ENCODE results near the gene TEX36.

Gene TEX36

DNA sequence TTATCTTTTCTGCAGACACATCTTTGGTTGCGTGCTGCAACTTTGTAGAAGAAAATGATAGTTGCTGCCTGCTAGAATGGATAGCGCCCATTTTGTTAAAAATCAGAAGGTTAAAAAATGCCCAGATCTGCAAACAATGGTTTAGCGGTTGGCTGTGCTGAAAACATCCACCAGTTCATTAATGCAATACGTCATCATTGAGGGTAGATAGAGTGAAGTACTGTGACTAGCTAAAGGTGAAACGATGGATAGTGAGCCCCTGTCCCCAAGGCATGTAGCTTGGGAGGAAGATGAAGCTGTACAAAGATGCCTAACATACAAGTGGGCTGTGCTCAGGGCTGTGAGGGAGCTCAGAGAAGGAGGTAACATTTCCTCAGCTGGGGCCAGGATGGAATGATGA lies 48.4 kb downstream of the TEX36 start:
- no peak overlapping the region for H3K18ac ChIP-seq (ENCODE audit: low read length)
- no peak overlapping the region for H3K23ac ChIP-seq (ENCODE audit: low read depth, low read length, poor library complexity)
- H2BK5ac ChIP-seq (ENCODE audit: low read length) = no peak overlapping the region
- no peak overlapping the region for H3K9ac ChIP-seq (ENCODE audit: low read depth, low read length, poor library complexity)
- H3K4me2 ChIP-seq (ENCODE audit: insufficient read depth, low read length, poor library complexity, severe bottlenecking) = no peak overlapping the region
- no peaks in the 10 kb centered on the region for H3K27me3 ChIP-seq (ENCODE audit: control insufficient read depth in 3 of 3, insufficient read depth in 3 of 3, low read depth in 1 of 3, low read length in 3 of 3)
- H3K4ac ChIP-seq (ENCODE audit: low read length) = no peak overlapping the region
- no peak overlapping the region for H3K27ac ChIP-seq (replicated peaks; ENCODE audit: low read length)
- no peak overlapping the region for H4K91ac ChIP-seq (ENCODE audit: low read depth, low read length, poor library complexity)
- no peaks in the 10 kb centered on the region for H3K36me3 ChIP-seq (replicated peaks in 1 of 2; ENCODE audit: control insufficient read depth in 2 of 2, insufficient read depth in 2 of 2, low read length in 2 of 2)
- DNase-seq (ENCODE audit: low spot score) = no peak
- no peak overlapping the region for H4K8ac ChIP-seq (ENCODE audit: low read depth, low read length)
- H2BK15ac ChIP-seq (ENCODE audit: low read length) = no peak overlapping the region
- H2BK120ac ChIP-seq (ENCODE audit: low read depth, low read length) = no peak overlapping the region
- no peaks in the 10 kb centered on the region for H3K79me1 ChIP-seq (ENCODE audit: low read depth, low read length)
- no peak overlapping the region for H3K4me3 ChIP-seq (ENCODE audit: low read length in 2 of 2)
- no CpG with 5 or more reads among the region's 5 CpGs for WGBS, 2 donors (ENCODE audit: extremely low coverage in 2 of 2, insufficient read length in 2 of 2, insufficient replicate concordance in 1 of 2)
- H2AFZ ChIP-seq (ENCODE audit: low read length) = no peak overlapping the region
- H3K9me3 ChIP-seq (replicated peaks in 1 of 2; ENCODE audit: control insufficient read depth in 2 of 2, insufficient read depth in 1 of 2, low read depth in 1 of 2, low read length in 2 of 2) = no peaks in the 10 kb centered on the region
- H2AK5ac ChIP-seq (ENCODE audit: low read depth, low read length) = no peak overlapping the region
- H3K4me1 ChIP-seq (ENCODE audit: control insufficient read depth in 2 of 2, insufficient read depth in 1 of 2, low read depth in 1 of 2, low read length in 2 of 2) = peaks cover 0 to 4% of the 10 kb centered on the region in 2 donors
- H2BK12ac ChIP-seq (ENCODE audit: low read length) = no peak overlapping the region
- H3K14ac ChIP-seq (ENCODE audit: low read length) = peak overlapping the region; percentile 58

DNA sequence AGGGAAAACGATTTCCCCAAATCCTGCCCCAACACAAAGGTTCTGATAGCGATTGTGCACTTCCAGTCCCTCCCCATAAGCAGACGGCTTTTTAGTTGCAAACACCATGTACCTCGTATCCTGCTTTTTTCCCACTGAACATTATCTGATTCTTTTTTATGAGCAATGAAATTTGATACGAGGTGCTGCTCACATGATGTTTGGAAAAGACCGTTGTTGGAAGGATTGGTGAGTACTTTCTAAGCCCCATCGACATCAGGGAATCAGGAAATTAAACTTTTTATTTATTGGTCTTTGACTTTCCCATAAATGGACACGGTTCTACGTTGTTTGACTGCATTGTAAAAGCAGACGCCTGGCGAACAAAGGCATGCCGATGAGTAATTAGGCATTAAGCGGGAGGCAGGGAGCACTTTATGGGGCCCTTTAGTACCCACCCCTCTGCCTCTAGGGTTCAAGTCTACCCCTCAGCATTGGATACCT lies 49.4 kb downstream of the TEX36 start:
- peaks cover 0 to 4% of the 10 kb centered on the region in 2 donors for H3K4me1 ChIP-seq (ENCODE audit: control insufficient read depth in 2 of 2, insufficient read depth in 1 of 2, low read depth in 1 of 2, low read length in 2 of 2)
- H3K27ac ChIP-seq (replicated peaks; ENCODE audit: low read length) = no peak overlapping the region
- no CpG with 5 or more reads among the region's 13 CpGs for WGBS, 2 donors (ENCODE audit: extremely low coverage in 2 of 2, insufficient read length in 2 of 2, insufficient replicate concordance in 1 of 2)
- H3K18ac ChIP-seq (ENCODE audit: low read length) = no peak overlapping the region
- no peak overlapping the region for H2AFZ ChIP-seq (ENCODE audit: low read length)
- H2AK5ac ChIP-seq (ENCODE audit: low read depth, low read length) = no peak overlapping the region
- H2BK120ac ChIP-seq (ENCODE audit: low read depth, low read length) = no peak overlapping the region
- H2BK12ac ChIP-seq (ENCODE audit: low read length) = no peak overlapping the region
- H3K9me3 ChIP-seq (replicated peaks in 1 of 2; ENCODE audit: control insufficient read depth in 2 of 2, insufficient read depth in 1 of 2, low read depth in 1 of 2, low read length in 2 of 2) = no peaks in the 10 kb centered on the region
- H3K27me3 ChIP-seq (ENCODE audit: control insufficient read depth in 3 of 3, insufficient read depth in 3 of 3, low read depth in 1 of 3, low read length in 3 of 3) = no peaks in the 10 kb centered on the region
- H3K4me2 ChIP-seq (ENCODE audit: insufficient read depth, low read length, poor library complexity, severe bottlenecking) = no peak overlapping the region
- H4K91ac ChIP-seq (ENCODE audit: low read depth, low read length, poor library complexity) = no peak overlapping the region
- H3K79me1 ChIP-seq (ENCODE audit: low read depth, low read length) = no peaks in the 10 kb centered on the region
- no peak overlapping the region for H2BK5ac ChIP-seq (ENCODE audit: low read length)
- no peaks in the 10 kb centered on the region for H3K36me3 ChIP-seq (replicated peaks in 1 of 2; ENCODE audit: control insufficient read depth in 2 of 2, insufficient read depth in 2 of 2, low read length in 2 of 2)
- no peak overlapping the region for H2BK15ac ChIP-seq (ENCODE audit: low read length)
- H4K8ac ChIP-seq (ENCODE audit: low read depth, low read length) = no peak overlapping the region
- H3K14ac ChIP-seq (ENCODE audit: low read length) = no peak overlapping the region
- no peak overlapping the region for H3K23ac ChIP-seq (ENCODE audit: low read depth, low read length, poor library complexity)
- H3K4ac ChIP-seq (ENCODE audit: low read length) = no peak overlapping the region
- no peak overlapping the region for H3K9ac ChIP-seq (ENCODE audit: low read depth, low read length, poor library complexity)
- DNase-seq (ENCODE audit: low spot score) = no peak
- no peak overlapping the region for H3K4me3 ChIP-seq (ENCODE audit: low read length in 2 of 2)

DNA sequence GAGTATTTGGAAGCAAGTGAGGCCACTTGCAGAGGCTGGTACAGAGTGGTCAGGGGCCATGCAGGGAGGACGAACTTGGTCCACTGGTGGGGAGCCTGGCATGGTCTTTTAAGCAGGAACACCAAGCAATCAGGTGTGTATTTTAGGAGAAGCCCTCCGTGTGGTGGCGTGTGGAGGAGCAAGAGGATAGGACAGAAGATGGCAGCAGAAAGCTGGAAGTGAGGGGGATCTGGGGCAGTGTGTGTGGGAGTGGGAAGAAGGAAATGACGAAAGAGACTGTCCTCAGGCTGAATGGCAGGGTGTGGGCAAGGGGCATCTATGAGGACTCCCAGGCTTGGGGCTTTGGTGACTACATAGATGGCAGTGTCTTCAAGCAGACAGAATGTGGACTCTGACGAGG lies 51.2 kb downstream of the TEX36 start:
- Histone ChIP-seq H3K4me1 (ENCODE audit: control insufficient read depth in 2 of 2, insufficient read depth in 1 of 2, low read depth in 1 of 2, low read length in 2 of 2) (peaks cover 0 to 4% of the 10 kb centered on the region in 2 donors), H3K4ac (ENCODE audit: low read length) (no peak overlapping the region), H4K8ac (ENCODE audit: low read depth, low read length) (no peak overlapping the region), H3K9ac (ENCODE audit: low read depth, low read length, poor library complexity) (no peak overlapping the region), H3K23ac (ENCODE audit: low read depth, low read length, poor library complexity) (no peak overlapping the region), H2BK15ac (ENCODE audit: low read length) (no peak overlapping the region), H2AFZ (ENCODE audit: low read length) (no peak overlapping the region), H3K27ac (replicated peaks; ENCODE audit: low read length) (no peak overlapping the region), H3K27me3 (ENCODE audit: control insufficient read depth in 3 of 3, insufficient read depth in 3 of 3, low read depth in 1 of 3, low read length in 3 of 3) (no peaks in the 10 kb centered on the region), H3K36me3 (replicated peaks in 1 of 2; ENCODE audit: control insufficient read depth in 2 of 2, insufficient read depth in 2 of 2, low read length in 2 of 2) (no peaks in the 10 kb centered on the region), H3K79me1 (ENCODE audit: low read depth, low read length) (no peaks in the 10 kb centered on the region), H3K14ac (ENCODE audit: low read length) (no peak overlapping the region), H2BK5ac (ENCODE audit: low read length) (no peak overlapping the region), H2BK12ac (ENCODE audit: low read length) (no peak overlapping the region), H4K91ac (ENCODE audit: low read depth, low read length, poor library complexity) (no peak overlapping the region), H3K4me3 (ENCODE audit: low read length in 2 of 2) (no peak overlapping the region), H2AK5ac (ENCODE audit: low read depth, low read length) (no peak overlapping the region), H2BK120ac (ENCODE audit: low read depth, low read length) (no peak overlapping the region), H3K9me3 (replicated peaks in 1 of 2; ENCODE audit: control insufficient read depth in 2 of 2, insufficient read depth in 1 of 2, low read depth in 1 of 2, low read length in 2 of 2) (no peaks in the 10 kb centered on the region), H3K4me2 (ENCODE audit: insufficient read depth, low read length, poor library complexity, severe bottlenecking) (no peak overlapping the region), H3K18ac (ENCODE audit: low read length) (no peak overlapping the region)
- no peak for DNase-seq (ENCODE audit: low spot score)
- WGBS, 2 donors (ENCODE audit: extremely low coverage in 2 of 2, insufficient read length in 2 of 2, insufficient replicate concordance in 1 of 2) = no CpG with 5 or more reads among the region's 5 CpGs

DNA sequence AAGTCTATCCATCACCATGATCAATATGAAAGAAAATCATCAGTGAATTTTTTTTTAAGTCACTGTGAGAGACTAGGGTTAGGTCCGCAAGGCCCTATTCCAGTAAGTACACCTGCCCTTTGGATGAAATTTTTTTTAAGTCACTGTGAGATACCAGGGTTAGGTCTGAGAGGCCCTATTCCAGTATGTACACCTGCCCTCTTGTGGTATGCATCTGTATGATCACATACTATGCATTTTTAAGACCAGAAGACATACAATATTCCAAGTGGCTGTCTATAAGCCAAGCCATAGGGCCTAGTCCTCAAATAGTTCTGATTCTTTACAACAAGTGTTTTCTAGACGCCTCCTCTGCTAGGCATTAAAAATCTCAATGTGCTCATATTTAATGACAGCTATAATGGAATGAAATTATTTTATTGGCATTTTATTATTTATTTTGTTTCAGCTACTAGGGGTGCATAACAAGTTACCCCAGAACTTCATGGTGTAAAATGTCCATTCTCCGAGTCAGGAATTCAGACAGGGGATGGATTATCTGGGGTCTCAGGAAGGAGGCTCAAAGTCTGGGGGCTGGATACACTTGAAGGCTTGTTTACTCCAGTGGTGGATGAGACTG lies 53.1 kb downstream of the TEX36 start:
- no peak overlapping the region for H3K14ac ChIP-seq (ENCODE audit: low read length)
- H2AK5ac ChIP-seq (ENCODE audit: low read depth, low read length) = no peak overlapping the region
- no peak overlapping the region for H2BK5ac ChIP-seq (ENCODE audit: low read length)
- no peak overlapping the region for H4K8ac ChIP-seq (ENCODE audit: low read depth, low read length)
- H2BK12ac ChIP-seq (ENCODE audit: low read length) = no peak overlapping the region
- WGBS, 2 donors (ENCODE audit: extremely low coverage in 2 of 2, insufficient read length in 2 of 2, insufficient replicate concordance in 1 of 2) = no CpG with 5 or more reads among the region's 3 CpGs
- no peaks in the 10 kb centered on the region for H3K79me1 ChIP-seq (ENCODE audit: low read depth, low read length)
- H3K9ac ChIP-seq (ENCODE audit: low read depth, low read length, poor library complexity) = no peak overlapping the region
- no peaks in the 10 kb centered on the region for H3K27me3 ChIP-seq (ENCODE audit: control insufficient read depth in 3 of 3, insufficient read depth in 3 of 3, low read depth in 1 of 3, low read length in 3 of 3)
- H3K36me3 ChIP-seq (replicated peaks in 1 of 2; ENCODE audit: control insufficient read depth in 2 of 2, insufficient read depth in 2 of 2, low read length in 2 of 2) = no peaks in the 10 kb centered on the region
- no peak overlapping the region for H3K18ac ChIP-seq (ENCODE audit: low read length)
- no peak overlapping the region for H3K4ac ChIP-seq (ENCODE audit: low read length)
- H2BK120ac ChIP-seq (ENCODE audit: low read depth, low read length) = no peak overlapping the region
- H3K4me2 ChIP-seq (ENCODE audit: insufficient read depth, low read length, poor library complexity, severe bottlenecking) = no peak overlapping the region
- DNase-seq (ENCODE audit: low spot score) = no peak
- no peak overlapping the region for H2BK15ac ChIP-seq (ENCODE audit: low read length)
- H4K91ac ChIP-seq (ENCODE audit: low read depth, low read length, poor library complexity) = no peak overlapping the region
- H3K4me1 ChIP-seq (ENCODE audit: control insufficient read depth in 2 of 2, insufficient read depth in 1 of 2, low read depth in 1 of 2, low read length in 2 of 2) = peaks cover 0 to 4% of the 10 kb centered on the region in 2 donors
- no peak overlapping the region for H3K27ac ChIP-seq (replicated peaks; ENCODE audit: low read length)
- H3K4me3 ChIP-seq (ENCODE audit: low read length in 2 of 2) = no peak overlapping the region
- H3K9me3 ChIP-seq (replicated peaks in 1 of 2; ENCODE audit: control insufficient read depth in 2 of 2, insufficient read depth in 1 of 2, low read depth in 1 of 2, low read length in 2 of 2) = no peaks in the 10 kb centered on the region
- no peak overlapping the region for H2AFZ ChIP-seq (ENCODE audit: low read length)
- H3K23ac ChIP-seq (ENCODE audit: low read depth, low read length, poor library complexity) = no peak overlapping the region

All from neuronal stem cell (in vitro differentiated cells).